ENCODE results near the gene NEURL3.

- TF ChIP-seq CTCF (IDR thresholded peaks at IDR 0.05; ENCODE audit: low read depth, low read length) (no peak), EZH2phosphoT487 (IDR thresholded peaks at IDR 0.05; ENCODE audit: low read depth) (no peak)
These were observed 9.1 kb downstream of the NEURL3 start for GRCh38 chr2:96495982-96496629.
